ENCODE data around the gene CDA. TPM values are rescaled to one million over a fixed set of nuclear protein-coding genes. Genes with fewer than 3 reads are reported as not detected.

CDA gene
- total and polyA plus RNA-seq, 2 experiments from 2014 or later, result 2.5 to 13.6 TPM

DNA sequence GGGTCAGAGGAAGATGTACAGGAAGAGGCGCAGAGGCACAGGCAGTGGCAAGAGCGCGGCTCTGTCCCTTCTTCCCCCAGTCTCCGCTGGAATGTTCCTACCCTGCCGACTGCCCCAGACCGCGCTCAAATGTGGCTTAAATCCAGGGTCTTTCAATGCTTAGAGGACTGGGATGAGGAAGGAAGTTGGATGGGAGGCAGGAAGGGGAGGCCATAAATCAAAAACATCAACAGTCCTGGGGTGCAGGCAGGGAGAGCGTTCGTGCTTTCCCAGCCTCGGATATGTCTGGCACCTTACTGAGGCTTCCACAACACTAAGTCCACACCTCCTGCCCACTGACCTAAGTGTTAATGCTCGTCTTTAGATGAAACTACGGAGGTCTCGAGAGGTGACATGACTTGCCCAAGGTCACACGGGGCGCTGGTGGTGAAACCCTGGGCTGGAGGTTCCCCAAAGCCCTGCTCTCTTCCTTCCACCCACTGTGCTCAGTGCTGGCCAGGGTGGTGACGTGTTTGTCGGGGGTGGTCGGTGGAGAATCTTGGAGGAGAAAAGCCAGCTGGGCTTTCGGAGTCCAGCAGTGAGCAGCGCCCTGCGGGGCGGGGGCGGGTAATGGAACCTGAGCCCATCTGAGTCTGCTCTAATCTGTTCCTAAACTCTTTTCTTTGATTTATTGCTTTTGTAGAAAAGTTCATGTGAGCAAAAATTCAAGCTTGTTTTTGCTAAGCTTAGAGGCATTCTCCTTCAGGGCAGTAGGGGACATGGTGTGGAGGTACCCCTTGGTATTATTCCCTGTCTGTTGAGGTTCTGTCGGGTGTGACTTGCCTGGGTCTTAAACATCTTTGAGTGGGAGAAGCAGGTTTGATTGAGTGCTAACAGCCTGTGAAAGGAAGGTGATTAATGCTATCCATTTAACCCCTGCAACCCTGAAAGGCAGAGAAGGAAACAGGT, 708 bp downstream of the CDA start:
- no peak for DNase-seq (ENCODE audit: low spot score)
- Mint-ChIP-seq H3K9me3 (no peaks in the 10 kb centered on the region), H3K4me3 (peak overlapping the region; percentile 18; the same call in 1 of the 3 replicates), H3K36me3 (ENCODE audit: low read depth) (no peaks in the 10 kb centered on the region), H3K4me1 (peaks cover 20% of the 10 kb centered on the region), H3K27ac (no peak overlapping the region), H3K27me3 (ENCODE audit: insufficient read depth, low read depth, poor library complexity) (peaks cover 3% of the 10 kb centered on the region)
- Histone ChIP-seq H3K27me3 (ENCODE audit: insufficient read depth) (no peaks in the 10 kb centered on the region), H3K4me2 (peak overlapping the region; percentile 68), H4K20me1 (replicated peaks; ENCODE audit: insufficient read depth) (no peaks in the 10 kb centered on the region), H3K36me3 (ENCODE audit: insufficient read depth) (no peaks in the 10 kb centered on the region), H3K4me1 (ENCODE audit: insufficient read depth) (peaks cover 11% of the 10 kb centered on the region; the same call in 1 of the 2 replicates), H3F3A (replicated peaks; ENCODE audit: low read depth) (no peaks in the 10 kb centered on the region), H3K27ac (ENCODE audit: low read depth) (no peak overlapping the region), H2AFZ (peak overlapping the region; percentile 91), H3K79me2 (replicated peaks; ENCODE audit: insufficient read depth) (no peaks in the 10 kb centered on the region), H3K9me2 (ENCODE audit: insufficient read depth) (no peaks in the 10 kb centered on the region), H3K4me3 (0 out of 2 replicates have a peak overlapping the region, but pooled peaks have one; percentile 32)
- no peak for TF ChIP-seq JUNB (IDR thresholded peaks at IDR 0.05; ENCODE audit: unreplicated experiment)
- no peak for TF ChIP-seq ZNF462 (CRISPR knock-in tag; IDR thresholded peaks at IDR 0.05)
- no peak for TF ChIP-seq CREB1 (CRISPR knock-in tag; IDR thresholded peaks at IDR 0.05; ENCODE audit: low read depth)
- no peak for TF ChIP-seq STAT1 (IDR thresholded peaks at IDR 0.05; ENCODE audit: unreplicated experiment)
- TF ChIP-seq EZH2 (IDR thresholded peaks at IDR 0.05; ENCODE audit: low read depth, unreplicated experiment), result no peak
- no peak for TF ChIP-seq ZNF331 (CRISPR knock-in tag; IDR thresholded peaks at IDR 0.05; ENCODE audit: low read depth)
- no peak for TF ChIP-seq NANOG (IDR thresholded peaks at IDR 0.05; ENCODE audit: borderline replicate concordance)
- TF ChIP-seq ZNF114 (CRISPR knock-in tag; IDR thresholded peaks at IDR 0.05), result no peak
- no peak for TF ChIP-seq POLR2AphosphoS5 (IDR thresholded peaks at IDR 0.05; ENCODE audit: low read depth)
- no peak for TF ChIP-seq EZH2phosphoT487 (IDR thresholded peaks at IDR 0.05; ENCODE audit: unreplicated experiment)
- TF ChIP-seq, protein P1, sequence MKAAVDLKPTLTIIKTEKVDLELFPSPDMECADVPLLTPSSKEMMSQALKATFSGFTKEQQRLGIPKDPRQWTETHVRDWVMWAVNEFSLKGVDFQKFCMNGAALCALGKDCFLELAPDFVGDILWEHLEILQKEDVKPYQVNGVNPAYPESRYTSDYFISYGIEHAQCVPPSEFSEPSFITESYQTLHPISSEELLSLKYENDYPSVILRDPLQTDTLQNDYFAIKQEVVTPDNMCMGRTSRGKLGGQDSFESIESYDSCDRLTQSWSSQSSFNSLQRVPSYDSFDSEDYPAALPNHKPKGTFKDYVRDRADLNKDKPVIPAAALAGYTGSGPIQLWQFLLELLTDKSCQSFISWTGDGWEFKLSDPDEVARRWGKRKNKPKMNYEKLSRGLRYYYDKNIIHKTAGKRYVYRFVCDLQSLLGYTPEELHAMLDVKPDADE (IDR thresholded peaks at IDR 0.05), result no peak
- TF ChIP-seq, protein P2, sequence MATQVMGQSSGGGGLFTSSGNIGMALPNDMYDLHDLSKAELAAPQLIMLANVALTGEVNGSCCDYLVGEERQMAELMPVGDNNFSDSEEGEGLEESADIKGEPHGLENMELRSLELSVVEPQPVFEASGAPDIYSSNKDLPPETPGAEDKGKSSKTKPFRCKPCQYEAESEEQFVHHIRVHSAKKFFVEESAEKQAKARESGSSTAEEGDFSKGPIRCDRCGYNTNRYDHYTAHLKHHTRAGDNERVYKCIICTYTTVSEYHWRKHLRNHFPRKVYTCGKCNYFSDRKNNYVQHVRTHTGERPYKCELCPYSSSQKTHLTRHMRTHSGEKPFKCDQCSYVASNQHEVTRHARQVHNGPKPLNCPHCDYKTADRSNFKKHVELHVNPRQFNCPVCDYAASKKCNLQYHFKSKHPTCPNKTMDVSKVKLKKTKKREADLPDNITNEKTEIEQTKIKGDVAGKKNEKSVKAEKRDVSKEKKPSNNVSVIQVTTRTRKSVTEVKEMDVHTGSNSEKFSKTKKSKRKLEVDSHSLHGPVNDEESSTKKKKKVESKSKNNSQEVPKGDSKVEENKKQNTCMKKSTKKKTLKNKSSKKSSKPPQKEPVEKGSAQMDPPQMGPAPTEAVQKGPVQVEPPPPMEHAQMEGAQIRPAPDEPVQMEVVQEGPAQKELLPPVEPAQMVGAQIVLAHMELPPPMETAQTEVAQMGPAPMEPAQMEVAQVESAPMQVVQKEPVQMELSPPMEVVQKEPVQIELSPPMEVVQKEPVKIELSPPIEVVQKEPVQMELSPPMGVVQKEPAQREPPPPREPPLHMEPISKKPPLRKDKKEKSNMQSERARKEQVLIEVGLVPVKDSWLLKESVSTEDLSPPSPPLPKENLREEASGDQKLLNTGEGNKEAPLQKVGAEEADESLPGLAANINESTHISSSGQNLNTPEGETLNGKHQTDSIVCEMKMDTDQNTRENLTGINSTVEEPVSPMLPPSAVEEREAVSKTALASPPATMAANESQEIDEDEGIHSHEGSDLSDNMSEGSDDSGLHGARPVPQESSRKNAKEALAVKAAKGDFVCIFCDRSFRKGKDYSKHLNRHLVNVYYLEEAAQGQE (IDR thresholded peaks at IDR 0.05; ENCODE audit: unreplicated experiment), result no peak
- peak; percentile 44 for ATAC-seq

Measured in GM23338 (cell line).